ENCODE results near the gene SLC35F1. TPM values are rescaled to one million over a fixed set of nuclear protein-coding genes. Genes with fewer than 3 reads are reported as not detected.

SLC35F1 gene
- total and polyA plus RNA-seq, 7 donors, result 0.04 to 0.32 (median 0.14) TPM; not detected in 1

GRCh38 chr6:118187568-118188164 lies 280.6 kb downstream of the SLC35F1 start:
- peak overlapping the region; percentile 10 for H3K4me3 ChIP-seq
- no peaks in the 10 kb centered on the region for H3K9me3 ChIP-seq
- H3K27ac ChIP-seq, result peak overlapping the region; percentile 47
- peaks cover 22% of the 10 kb centered on the region for H3K4me1 ChIP-seq
- intact Hi-C loops (cut with DNase I), result no loop called here
- TF ChIP-seq CTCF (IDR thresholded peaks at IDR 0.05), result no peak
- DNase-seq (peak in 1 of 2 donors; percentile 31), ATAC-seq (peak; percentile 78 to 94 (median 90))
- no peaks in the 10 kb centered on the region for H3K27me3 ChIP-seq (ENCODE audit: insufficient read depth in 3 of 3, low read length in 2 of 3)
- 38 to 48% (median 40%) methylated on average over 3 of the region's 3 CpGs for WGBS, 3 donors
- no peaks in the 10 kb centered on the region for H3K36me3 ChIP-seq (ENCODE audit: insufficient read depth in 1 of 2, low read depth in 1 of 2)

- Histone ChIP-seq H3K36me3 (ENCODE audit: insufficient read depth in 1 of 2, low read depth in 1 of 2) (no peaks in the 10 kb centered on the region), H3K4me1 (peaks cover 22% of the 10 kb centered on the region), H3K9me3 (no peaks in the 10 kb centered on the region), H3K27me3 (ENCODE audit: insufficient read depth in 3 of 3, low read length in 2 of 3) (no peaks in the 10 kb centered on the region), H3K4me3 (no peak overlapping the region), H3K27ac (peak overlapping the region; percentile 47)
- intact Hi-C loops (cut with DNase I), result no loop called here
- ATAC-seq (no peak), DNase-seq (no peak)
- WGBS, 3 donors, result 76 to 96% (median 94%) methylated on average over 2 of the region's 2 CpGs
- TF ChIP-seq CTCF (IDR thresholded peaks at IDR 0.05), result no peak
Observed at GRCh38 chr6:118188561-118188960, 281.5 kb downstream of the SLC35F1 start.

GRCh38 chr6:118197539-118197938 lies 290.5 kb downstream of the SLC35F1 start:
- H3K9me3 ChIP-seq, result no peaks in the 10 kb centered on the region
- ATAC-seq (no peak), DNase-seq (no peak)
- no peak for TF ChIP-seq CTCF (IDR thresholded peaks at IDR 0.05)
- no peaks in the 10 kb centered on the region for H3K27me3 ChIP-seq (ENCODE audit: insufficient read depth in 3 of 3, low read length in 2 of 3)
- 24 to 39% (median 32%) methylated on average over 3 of the region's 3 CpGs for WGBS, 3 donors
- no peak overlapping the region for H3K4me3 ChIP-seq
- H3K4me1 ChIP-seq, result no peaks in the 10 kb centered on the region
- no peaks in the 10 kb centered on the region for H3K36me3 ChIP-seq (ENCODE audit: insufficient read depth in 1 of 2, low read depth in 1 of 2)
- H3K27ac ChIP-seq, result no peak overlapping the region
- intact Hi-C loops (cut with DNase I), result no loop called here

GRCh38 chr6:118198746-118199145 lies 291.7 kb downstream of the SLC35F1 start:
- Histone ChIP-seq H3K27ac (no peak overlapping the region), H3K4me3 (no peak overlapping the region), H3K9me3 (no peaks in the 10 kb centered on the region), H3K36me3 (ENCODE audit: insufficient read depth in 1 of 2, low read depth in 1 of 2) (no peaks in the 10 kb centered on the region), H3K4me1 (no peaks in the 10 kb centered on the region), H3K27me3 (ENCODE audit: insufficient read depth in 3 of 3, low read length in 2 of 3) (no peaks in the 10 kb centered on the region)
- no peak for ATAC-seq
- intact Hi-C loops (cut with DNase I), result no loop called here
- 40 to 46% (median 44%) methylated on average over 1 of the region's 1 CpG for WGBS, 3 donors
- no peak for TF ChIP-seq CTCF (IDR thresholded peaks at IDR 0.05)
- DNase-seq, result no peak

GRCh38 chr6:118200160-118200559 lies 293.1 kb downstream of the SLC35F1 start:
- WGBS, 3 donors, result 94 to 100% (median 96%) methylated on average over 1 of the region's 1 CpG
- Histone ChIP-seq H3K27me3 (ENCODE audit: insufficient read depth in 3 of 3, low read length in 2 of 3) (no peaks in the 10 kb centered on the region), H3K9me3 (no peaks in the 10 kb centered on the region), H3K36me3 (ENCODE audit: insufficient read depth in 1 of 2, low read depth in 1 of 2) (no peaks in the 10 kb centered on the region), H3K4me1 (no peaks in the 10 kb centered on the region), H3K27ac (no peak overlapping the region), H3K4me3 (no peak overlapping the region)
- DNase-seq (no peak), ATAC-seq (no peak)
- intact Hi-C loops (cut with DNase I), result no loop called here
- no peak for TF ChIP-seq CTCF (IDR thresholded peaks at IDR 0.05)
